Fibroblast of the aortic adventitia (primary cell): ENCODE measurements around the gene POTEE. TPM values are rescaled to one million over a fixed set of nuclear protein-coding genes. Genes with fewer than 3 reads are reported as not detected.

ENCODE experiments used
- small RNA-seq: library from RNA; depleted of rRNA; stranded (forward); fragments of <200 nt; gene quantifications from one replicate; pipeline ENCODE3, GENCODE V24; 2012
- total RNA-seq: library from RNA; depleted of rRNA; stranded (reverse); fragments of >200 nt; gene quantifications from 2 replicates; pipeline ENCODE4 v1.2.3, GENCODE V29; 2012; ENCODE audit warnings: low replicate concordance

POTEE gene
- total RNA-seq, 1 donor: not detected

Small RNAs within 50 kb of the gene (small RNA-seq; reads per million reads assigned to genes)
- not detected for gene AC009477.1
- not detected for gene RNU6-127P

Other genes with a start within 250 kb of the POTEE start
- 47.8 and 114 TPM in 2 replicates for gene FAM168B, start 116.1 kb upstream of the POTEE start, total RNA-seq
- 43.3 and 57.0 TPM in 2 replicates for gene PLEKHB2, start 104.2 kb upstream of the POTEE start, total RNA-seq
- gene RAB6D, start 154.6 kb downstream of the POTEE start, total RNA-seq: under 0.01 TPM in 1 of 2 replicates, not detected in the other